ENCODE measurements around the gene CDK16. TPM values are rescaled to one million over a fixed set of nuclear protein-coding genes. Genes with fewer than 3 reads are reported as not detected.
A peak's percentile ranks its signal among the peaks of the same experiment; 100 is the strongest.

The CDK16 gene
- total RNA-seq, 1 experiment from 2014 or later, result 168 TPM

DNA sequence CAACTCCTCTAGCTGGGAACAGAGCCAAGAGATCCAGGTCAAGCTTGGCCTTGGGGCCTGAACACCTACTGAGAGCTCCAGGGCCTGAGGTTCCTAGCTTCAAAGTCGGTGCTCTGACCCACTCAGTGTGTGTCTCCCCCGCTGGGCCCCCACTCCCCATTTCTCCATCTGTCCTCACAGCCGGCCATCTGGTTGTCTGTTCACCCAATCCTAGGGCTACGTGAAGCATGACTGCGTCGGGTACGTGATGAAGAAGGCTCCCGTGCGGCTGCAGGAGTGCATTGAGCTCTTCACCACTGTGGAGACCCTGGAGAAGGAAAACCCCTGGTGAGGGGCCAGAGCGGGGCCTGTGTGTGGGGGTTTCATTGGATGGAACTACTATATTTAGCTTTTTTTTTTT lies 26.7 kb downstream of the CDK16 start:
- Histone ChIP-seq H3K9me3 (ENCODE audit: low read depth, low read length, poor library complexity, severe bottlenecking) (no peaks in the 10 kb centered on the region), H3K4me3 (ENCODE audit: low read depth, low read length, poor library complexity, severe bottlenecking) (no peak overlapping the region), H3K4me1 (ENCODE audit: insufficient read depth, low read length, poor library complexity, severe bottlenecking) (no peaks in the 10 kb centered on the region), H3K27ac (ENCODE audit: low read depth, low read length, poor library complexity, severe bottlenecking) (no peak overlapping the region), H3K36me3 (ENCODE audit: insufficient read depth, low read length, poor library complexity, severe bottlenecking) (peaks cover 33% of the 10 kb centered on the region), H3K27me3 (replicated peaks; ENCODE audit: insufficient read depth, low read depth, low read length, poor library complexity) (no peaks in the 10 kb centered on the region)
- ChIA-PET CTCF (no interaction called here), POLR2A (ENCODE audit: low non-redundant PET) (no interaction called here)
- intact Hi-C loops (cut with micrococcal nuclease; ENCODE audit: unreplicated experiment), result no loop called here
- BruUV-seq (replicated peaks), result no TSS peak
- DNase-seq (ENCODE audit: low spot score), result no peak
- TF ChIP-seq, protein P1, sequence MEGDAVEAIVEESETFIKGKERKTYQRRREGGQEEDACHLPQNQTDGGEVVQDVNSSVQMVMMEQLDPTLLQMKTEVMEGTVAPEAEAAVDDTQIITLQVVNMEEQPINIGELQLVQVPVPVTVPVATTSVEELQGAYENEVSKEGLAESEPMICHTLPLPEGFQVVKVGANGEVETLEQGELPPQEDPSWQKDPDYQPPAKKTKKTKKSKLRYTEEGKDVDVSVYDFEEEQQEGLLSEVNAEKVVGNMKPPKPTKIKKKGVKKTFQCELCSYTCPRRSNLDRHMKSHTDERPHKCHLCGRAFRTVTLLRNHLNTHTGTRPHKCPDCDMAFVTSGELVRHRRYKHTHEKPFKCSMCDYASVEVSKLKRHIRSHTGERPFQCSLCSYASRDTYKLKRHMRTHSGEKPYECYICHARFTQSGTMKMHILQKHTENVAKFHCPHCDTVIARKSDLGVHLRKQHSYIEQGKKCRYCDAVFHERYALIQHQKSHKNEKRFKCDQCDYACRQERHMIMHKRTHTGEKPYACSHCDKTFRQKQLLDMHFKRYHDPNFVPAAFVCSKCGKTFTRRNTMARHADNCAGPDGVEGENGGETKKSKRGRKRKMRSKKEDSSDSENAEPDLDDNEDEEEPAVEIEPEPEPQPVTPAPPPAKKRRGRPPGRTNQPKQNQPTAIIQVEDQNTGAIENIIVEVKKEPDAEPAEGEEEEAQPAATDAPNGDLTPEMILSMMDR (conservative IDR thresholded peaks at IDR 0.05; ENCODE audit: low read depth, low read length), result no peak
- TF ChIP-seq EZH2 (IDR thresholded peaks at IDR 0.05; ENCODE audit: borderline replicate concordance, low read depth, low read length, poor library complexity, severe bottlenecking), result no peak

DNA sequence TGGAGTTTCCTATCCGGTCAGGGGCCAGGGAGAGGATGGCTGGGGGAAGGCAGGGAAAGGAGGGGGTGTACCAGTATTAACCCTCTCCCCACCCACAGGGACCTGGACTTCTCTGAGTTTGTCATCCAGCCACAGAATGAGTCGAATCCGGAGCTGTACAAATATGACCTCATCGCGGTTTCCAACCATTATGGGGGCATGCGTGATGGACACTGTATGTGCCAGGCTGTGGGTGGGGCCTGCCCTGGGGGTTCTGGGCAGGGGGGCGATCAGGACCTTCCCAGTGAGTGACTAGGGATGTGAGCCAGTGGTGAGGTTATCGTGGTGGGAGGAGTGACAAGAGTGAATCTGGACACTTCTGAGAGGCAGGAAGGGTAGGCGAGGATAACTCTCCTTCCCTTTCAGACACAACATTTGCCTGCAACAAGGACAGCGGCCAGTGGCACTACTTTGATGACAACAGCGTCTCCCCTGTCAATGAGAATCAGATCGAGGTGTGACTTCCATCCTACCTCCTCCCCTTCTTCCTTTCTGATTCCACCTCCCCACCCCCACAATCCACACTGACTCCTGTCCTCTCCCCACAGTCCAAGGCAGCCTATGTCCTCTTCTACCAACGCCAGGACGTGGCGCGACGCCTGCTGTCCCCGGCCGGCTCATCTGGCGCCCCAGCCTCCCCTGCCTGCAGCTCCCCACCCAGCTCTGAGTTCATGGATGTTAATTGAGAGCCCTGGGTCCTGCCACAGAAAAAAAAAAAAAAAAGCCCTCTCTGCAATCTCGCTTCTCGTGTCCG lies 28.9 kb downstream of the CDK16 start:
- POLR2A ChIA-PET (ENCODE audit: low non-redundant PET), result no interaction called here
- H3K27me3 ChIP-seq (replicated peaks; ENCODE audit: insufficient read depth, low read depth, low read length, poor library complexity), result no peaks in the 10 kb centered on the region
- H3K4me1 ChIP-seq (ENCODE audit: insufficient read depth, low read length, poor library complexity, severe bottlenecking), result no peaks in the 10 kb centered on the region
- intact Hi-C loops (cut with micrococcal nuclease; ENCODE audit: unreplicated experiment), result no loop called here
- no peaks in the 10 kb centered on the region for H3K9me3 ChIP-seq (ENCODE audit: low read depth, low read length, poor library complexity, severe bottlenecking)
- no peak overlapping the region for H3K27ac ChIP-seq (ENCODE audit: low read depth, low read length, poor library complexity, severe bottlenecking)
- TF ChIP-seq, protein P1 (conservative IDR thresholded peaks at IDR 0.05; ENCODE audit: low read depth, low read length), result no peak
- TF ChIP-seq EZH2 (IDR thresholded peaks at IDR 0.05; ENCODE audit: borderline replicate concordance, low read depth, low read length, poor library complexity, severe bottlenecking), result no peak
- no peak for DNase-seq (ENCODE audit: low spot score)
- TSS peak; percentile 13 for BruUV-seq (replicated peaks)
- H3K36me3 ChIP-seq (ENCODE audit: insufficient read depth, low read length, poor library complexity, severe bottlenecking), result peaks cover 19% of the 10 kb centered on the region
- CTCF ChIA-PET, result no interaction called here
- H3K4me3 ChIP-seq (ENCODE audit: low read depth, low read length, poor library complexity, severe bottlenecking), result no peak overlapping the region

GRCh38 chrX:47247999-47248320 lies 29.5 kb downstream of the CDK16 start:
- Histone ChIP-seq H3K36me3 (ENCODE audit: insufficient read depth, low read length, poor library complexity, severe bottlenecking) (peaks cover 16% of the 10 kb centered on the region), H3K4me3 (ENCODE audit: low read depth, low read length, poor library complexity, severe bottlenecking) (no peak overlapping the region), H3K27ac (ENCODE audit: low read depth, low read length, poor library complexity, severe bottlenecking) (no peak overlapping the region), H3K4me1 (ENCODE audit: insufficient read depth, low read length, poor library complexity, severe bottlenecking) (no peaks in the 10 kb centered on the region), H3K9me3 (ENCODE audit: low read depth, low read length, poor library complexity, severe bottlenecking) (no peaks in the 10 kb centered on the region), H3K27me3 (replicated peaks; ENCODE audit: insufficient read depth, low read depth, low read length, poor library complexity) (no peaks in the 10 kb centered on the region)
- ChIA-PET CTCF (no interaction called here), POLR2A (ENCODE audit: low non-redundant PET) (no interaction called here)
- no peak for DNase-seq (ENCODE audit: low spot score)
- TF ChIP-seq, protein P1 (conservative IDR thresholded peaks at IDR 0.05; ENCODE audit: low read depth, low read length), result no peak
- TF ChIP-seq EZH2 (IDR thresholded peaks at IDR 0.05; ENCODE audit: borderline replicate concordance, low read depth, low read length, poor library complexity, severe bottlenecking), result no peak
- BruUV-seq (replicated peaks), result no TSS peak
- intact Hi-C loops (cut with micrococcal nuclease; ENCODE audit: unreplicated experiment), result no loop called here
